H1 (cell line): ENCODE results near the gene TMEM156.
"Not testable (repeated sequence)": the region's sequence is repeated elsewhere in the genome, so short reads cannot be mapped to it uniquely, and the experiment has no call there.

ENCODE experiments used
- BACH1 ChIP-seq: IDR thresholded peaks from 2 replicates; pipeline ENCODE4 v1.6.1; 2012; ENCODE audit warnings: low read length, improper control_type of control experiment
- CTCF ChIP-seq, 3 experiments: IDR thresholded peaks; 1 replicate in 2 of 3; 2 replicates in 1 of 3; pipeline versions ENCODE4 v1.5.1 to v1.6.1; 2011; ENCODE audit warnings: low read length in 3 of 3, mild to moderate bottlenecking in 3 of 3, inconsistent platforms in 2 of 3, low read depth in 1 of 3, moderate library complexity in 1 of 3; ENCODE audit not compliant: insufficient read depth in 1 of 3; ENCODE audit errors: control extremely low read depth in 1 of 3
- KDM1A ChIP-seq: fragments of 200-600, 300-600 bp; sonication (generic); IDR thresholded peaks from 2 replicates; pipeline ENCODE4 v1.7.1; 2016; ENCODE audit warnings: mild to moderate bottlenecking, low read length, borderline replicate concordance
- POLR2A ChIP-seq, 2 experiments: IDR thresholded peaks; 1 replicate in 1 of 2; 2 replicates in 1 of 2; pipeline ENCODE4 v1.6.1; 2011; ENCODE audit warnings: low read depth in 2 of 2, low read length in 2 of 2, mild to moderate bottlenecking in 2 of 2; ENCODE audit errors: control extremely low read depth in 1 of 2
- POLR2AphosphoS5 ChIP-seq: IDR thresholded peaks from 2 replicates; pipeline ENCODE4 v1.6.1; 2011; ENCODE audit warnings: low read depth, low read length
- SIRT6 ChIP-seq: IDR thresholded peaks from one replicate; pipeline ENCODE4 v1.7.1; 2012; ENCODE audit warnings: low read length, inconsistent platforms
- SP1 ChIP-seq: IDR thresholded peaks from 2 replicates; pipeline ENCODE4 v1.6.1; 2011; ENCODE audit warnings: low read depth, low read length
- TCF12 ChIP-seq: IDR thresholded peaks from 2 replicates; pipeline ENCODE4 v1.6.1; 2011; ENCODE audit warnings: low read depth, mild to moderate bottlenecking, low read length

GRCh38 chr4:39002058-39002457 is 30.2 kb downstream of the TMEM156 start:
- TF ChIP-seq CTCF (IDR thresholded peaks at IDR 0.05; ENCODE audit: control extremely low read depth in 1 of 3, insufficient read depth in 1 of 3, low read depth in 1 of 3, low read length in 3 of 3); SIRT6; TCF12; BACH1; KDM1A; POLR2A (IDR thresholded peaks at IDR 0.05; ENCODE audit: control extremely low read depth in 1 of 2, low read depth in 2 of 2, low read length in 2 of 2); SP1; POLR2AphosphoS5: not testable (repeated sequence)
